ENCODE results near the gene TMEM191B.
"Not testable (repeated sequence)": the region's sequence is repeated elsewhere in the genome, so short reads cannot be mapped to it uniquely, and the experiment has no call there.

The TMEM191B gene

DNA sequence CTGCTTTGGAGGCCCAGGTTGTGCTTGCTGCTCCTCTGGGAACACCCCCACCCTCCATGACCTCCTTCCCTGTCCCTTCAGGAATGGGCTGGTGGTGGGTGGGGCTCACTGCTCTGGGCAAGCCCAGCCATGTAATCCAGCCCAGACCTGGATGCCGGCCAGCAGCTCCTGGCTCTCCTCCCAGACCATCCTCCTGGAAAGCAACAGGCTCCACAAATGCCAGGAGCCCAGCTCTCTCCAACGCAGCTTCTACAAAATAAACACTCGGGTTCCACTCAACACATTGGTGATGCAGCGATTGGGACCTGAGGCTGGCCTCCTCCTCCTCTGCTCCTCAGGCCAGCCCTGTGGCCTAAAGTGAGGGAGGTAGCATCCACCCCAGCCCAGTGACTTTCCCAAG lies 30.9 kb downstream of the TMEM191B start:
- not testable (repeated sequence) for DNase-seq (ENCODE audit: low read depth)

DNA sequence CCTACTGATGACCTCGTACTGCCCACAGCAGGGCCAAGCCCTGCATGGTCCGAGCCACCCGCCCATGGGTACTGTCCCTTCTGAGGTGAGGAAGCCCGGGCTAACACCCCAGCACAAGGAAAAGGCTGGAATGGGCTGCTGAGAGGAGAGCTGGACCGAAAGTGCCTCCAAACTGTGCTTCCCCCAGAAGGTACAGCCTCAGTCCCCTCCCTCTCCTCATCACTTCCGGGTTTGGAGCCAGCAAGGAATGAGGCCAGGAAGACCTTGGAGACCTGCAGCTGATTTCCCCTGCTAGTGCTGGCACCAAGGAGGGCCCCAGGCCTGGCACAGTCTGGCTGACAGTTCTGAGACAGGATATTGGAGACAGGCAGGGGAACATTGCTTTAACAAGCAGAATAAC lies 31.3 kb downstream of the TMEM191B start:
- DNase-seq (ENCODE audit: low read depth), result not testable (repeated sequence)

DNA sequence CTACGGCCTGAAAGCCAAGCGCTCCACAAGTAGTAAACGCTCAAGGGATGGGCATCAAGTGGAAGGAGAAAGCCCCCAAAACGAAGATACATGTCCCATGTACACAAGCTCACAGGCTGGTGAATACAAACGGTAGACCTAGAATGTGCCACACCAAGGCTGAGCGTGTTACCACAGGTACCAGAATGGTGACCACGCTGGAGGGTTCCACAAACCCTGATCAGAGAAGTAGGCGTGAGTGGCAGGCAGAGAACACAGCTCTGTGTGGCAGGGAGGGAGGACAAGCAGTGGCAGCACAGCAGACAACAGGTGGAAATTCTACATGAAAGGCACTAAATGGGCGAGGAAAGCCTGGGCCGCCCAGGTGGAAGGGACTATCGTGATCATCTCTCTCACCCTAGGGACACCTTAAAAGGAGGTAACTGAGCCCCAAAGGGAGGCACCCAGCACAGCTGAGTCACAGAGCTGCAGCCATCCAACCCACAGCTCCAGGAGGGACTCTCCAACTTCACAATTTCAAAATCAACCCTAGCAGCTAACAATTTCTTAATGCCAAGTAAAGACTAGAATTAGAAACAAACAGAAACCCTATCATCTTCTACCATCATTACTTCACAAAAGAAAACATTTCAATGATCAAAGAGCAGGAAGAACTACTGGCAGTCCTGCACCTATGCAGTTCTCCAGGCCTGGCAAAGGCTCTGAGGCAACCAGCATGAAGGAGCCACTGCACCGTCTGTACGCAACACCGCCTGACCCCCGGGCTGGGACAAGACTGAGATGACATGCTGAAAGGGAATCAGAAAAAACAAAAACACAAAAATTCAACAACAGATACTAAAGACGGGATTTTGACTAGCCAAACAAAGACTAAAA lies 32.7 kb downstream of the TMEM191B start:
- DNase-seq (ENCODE audit: low read depth), result not testable (repeated sequence)

DNA sequence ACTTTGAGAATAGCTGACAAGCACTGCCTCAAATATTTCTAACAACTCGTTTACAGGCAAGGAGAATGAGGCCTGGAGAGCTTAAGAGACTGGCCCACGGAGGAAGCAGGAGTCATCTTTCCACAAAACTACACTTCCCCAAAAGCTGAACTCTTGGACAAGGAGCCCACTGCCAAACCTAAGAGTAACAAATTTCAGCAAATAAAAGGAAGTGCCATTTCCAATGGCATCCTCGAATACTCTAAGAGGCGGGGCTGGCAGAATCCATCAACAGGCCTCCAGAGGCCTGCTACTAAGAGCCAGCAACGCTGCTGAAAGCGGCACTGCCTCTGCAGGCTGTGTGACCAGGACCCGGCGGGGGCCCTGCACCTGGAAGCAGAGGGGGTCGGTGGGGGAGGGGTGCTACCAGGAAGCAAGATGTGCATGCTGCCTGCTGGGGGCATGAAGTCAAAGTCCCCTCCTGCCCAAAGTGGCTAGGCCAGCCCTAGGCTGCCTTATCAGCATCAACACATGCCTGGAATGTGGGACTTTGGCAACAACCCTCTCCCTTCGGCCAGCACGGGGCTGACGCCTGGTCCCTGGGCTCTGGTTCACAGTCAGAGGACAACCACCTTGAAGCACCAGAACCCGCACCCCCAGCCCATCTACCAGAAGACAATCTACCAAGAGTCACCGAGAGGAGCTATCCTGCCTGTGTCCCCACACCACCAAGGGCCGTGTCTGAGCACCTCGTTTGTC lies 43.1 kb downstream of the TMEM191B start:
- DNase-seq (ENCODE audit: low read depth), result not testable (repeated sequence)

DNA sequence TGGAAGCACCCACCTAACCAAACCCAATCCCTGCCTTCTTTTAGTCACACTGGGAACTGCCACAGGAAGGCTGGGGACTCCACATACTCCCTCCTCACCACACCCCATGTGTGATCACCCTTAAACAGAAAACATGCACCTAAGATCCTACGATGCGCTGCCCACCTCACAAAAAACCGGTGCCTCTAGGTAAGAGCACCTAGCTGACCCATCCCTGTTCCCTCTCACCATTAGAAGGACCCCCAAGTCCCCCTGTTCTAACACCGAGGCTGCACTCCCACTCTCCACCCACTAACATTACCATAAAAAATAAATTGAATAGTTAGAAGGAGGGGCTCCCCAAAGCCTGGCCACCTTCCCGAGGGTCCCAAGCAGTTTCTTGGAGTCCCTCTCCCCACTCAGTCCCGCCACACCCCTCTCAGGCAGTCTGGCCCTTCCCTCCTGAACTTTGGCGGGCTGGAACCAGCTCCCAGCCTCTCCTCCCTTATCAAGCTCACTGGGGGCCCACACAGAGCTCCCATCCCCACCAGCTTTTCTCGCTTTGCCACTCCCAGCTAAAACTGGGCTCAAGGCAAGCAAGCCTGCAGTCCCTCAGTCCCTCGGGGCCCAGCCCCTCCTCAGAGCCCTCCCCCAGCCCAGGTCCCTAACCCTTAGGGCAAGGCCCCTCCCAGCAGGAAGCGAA lies 46.0 kb downstream of the TMEM191B start:
- not testable (repeated sequence) for DNase-seq (ENCODE audit: low read depth)

DNA sequence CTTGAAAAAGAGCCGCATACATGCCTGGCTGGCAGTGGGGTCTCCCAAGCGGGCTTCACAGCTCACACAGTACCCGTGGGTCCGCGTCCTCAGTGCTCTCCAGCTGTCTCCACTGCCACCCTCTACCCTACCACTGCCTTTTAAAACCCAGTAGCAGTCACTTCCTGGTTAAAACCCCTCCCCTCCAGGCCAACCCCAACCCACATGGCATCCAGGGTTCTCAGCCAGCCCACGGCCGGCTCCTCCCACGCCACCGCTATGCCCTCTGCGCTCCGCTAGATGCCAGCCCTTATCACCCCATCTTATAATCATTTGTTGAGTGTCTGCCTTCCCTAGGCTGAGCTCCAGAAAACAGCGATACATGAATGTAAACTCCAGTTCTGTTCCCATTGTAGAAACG lies 47.0 kb downstream of the TMEM191B start:
- not testable (repeated sequence) for DNase-seq (ENCODE audit: low read depth)

DNA sequence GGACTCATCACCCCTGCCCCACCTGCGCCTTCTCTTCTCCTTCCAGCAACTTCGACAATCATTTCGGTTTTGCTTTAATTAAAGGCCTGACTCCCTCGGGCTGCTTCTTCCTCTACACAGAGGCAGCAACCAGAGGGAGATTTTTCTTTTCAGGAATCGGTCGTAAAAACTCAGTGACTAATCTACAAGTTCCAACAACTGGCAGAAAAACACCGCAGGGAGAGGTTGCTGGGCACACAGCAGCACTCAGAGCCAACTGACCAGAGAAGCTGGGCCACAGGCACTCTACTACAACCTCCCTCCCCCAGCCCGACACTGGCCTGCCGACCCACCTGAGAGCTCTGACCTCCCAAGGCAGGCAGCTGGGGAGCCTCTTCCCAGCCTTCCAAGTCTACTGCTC lies 48.1 kb downstream of the TMEM191B start:
- not testable (repeated sequence) for DNase-seq (ENCODE audit: low read depth)

DNA sequence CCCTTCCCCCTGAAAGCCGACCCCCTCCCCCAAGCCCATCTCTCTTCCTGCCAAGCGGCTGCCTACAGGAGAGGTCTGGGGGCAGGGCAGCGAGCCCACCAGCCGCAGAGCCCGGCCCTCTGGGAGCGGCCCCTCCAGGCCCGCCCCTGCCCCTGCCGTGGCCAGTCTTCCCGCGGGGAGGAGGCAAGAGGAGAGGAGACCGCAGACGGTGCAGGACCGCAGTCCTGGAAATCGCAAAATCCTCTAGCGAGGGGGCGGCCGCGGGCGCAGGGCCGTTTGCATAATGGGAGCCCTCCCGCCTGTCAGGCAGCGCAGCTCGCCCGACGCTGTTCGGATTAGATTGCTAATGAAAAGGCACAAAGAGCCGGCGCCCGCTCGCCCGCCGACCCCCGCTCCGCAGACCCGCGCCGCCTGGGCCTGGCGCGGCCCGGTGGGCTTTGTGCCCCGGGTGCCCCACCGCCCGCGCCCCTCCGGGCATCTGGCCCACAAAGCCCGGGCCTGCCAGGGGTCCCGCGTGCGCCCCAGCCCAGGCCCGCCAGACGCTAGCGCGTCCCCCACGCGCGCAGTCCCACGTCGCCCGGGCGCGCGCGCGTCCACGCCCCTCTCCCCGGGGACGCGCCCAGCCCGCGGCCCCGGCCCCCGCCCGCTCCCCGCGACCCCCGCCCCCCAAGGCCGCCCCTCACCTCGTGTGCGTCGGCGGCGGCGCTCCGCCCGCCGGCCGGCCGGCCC lies 49.7 kb downstream of the TMEM191B start:
- DNase-seq (ENCODE audit: low read depth), result not testable (repeated sequence)

DNA sequence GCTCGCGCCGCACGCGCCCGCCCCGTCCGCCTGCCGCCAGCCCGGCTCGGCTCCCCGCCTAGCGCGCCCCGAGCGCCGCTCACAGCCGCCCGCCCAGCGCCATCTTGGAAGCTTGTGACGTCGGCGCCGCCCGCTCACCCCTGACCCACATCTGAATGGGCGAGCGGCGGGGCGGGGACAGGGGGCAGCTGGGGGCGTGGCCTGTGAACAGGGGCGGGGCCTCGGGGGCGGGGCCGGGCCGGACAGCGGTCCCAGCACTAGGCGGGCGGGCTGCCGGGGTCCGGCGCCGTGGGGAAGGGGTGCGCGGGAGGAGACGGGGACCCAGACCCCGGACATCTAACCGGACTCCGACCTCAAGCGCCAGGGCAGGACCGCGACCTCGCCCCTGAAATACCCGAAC lies 50.2 kb downstream of the TMEM191B start:
- DNase-seq (ENCODE audit: low read depth), result peak; percentile 5
